HG02852 (cell line): ENCODE results near the gene GLRA2.

ENCODE experiments used
- ATAC-seq: cut with Tn5 transposase; IDR thresholded peaks from one replicate; pipeline ENCODE4 v1.9.1; 2021; ENCODE audit warnings: mild to moderate bottlenecking, moderate library complexity; ENCODE audit not compliant: unreplicated experiment

GLRA2 gene

DNA sequence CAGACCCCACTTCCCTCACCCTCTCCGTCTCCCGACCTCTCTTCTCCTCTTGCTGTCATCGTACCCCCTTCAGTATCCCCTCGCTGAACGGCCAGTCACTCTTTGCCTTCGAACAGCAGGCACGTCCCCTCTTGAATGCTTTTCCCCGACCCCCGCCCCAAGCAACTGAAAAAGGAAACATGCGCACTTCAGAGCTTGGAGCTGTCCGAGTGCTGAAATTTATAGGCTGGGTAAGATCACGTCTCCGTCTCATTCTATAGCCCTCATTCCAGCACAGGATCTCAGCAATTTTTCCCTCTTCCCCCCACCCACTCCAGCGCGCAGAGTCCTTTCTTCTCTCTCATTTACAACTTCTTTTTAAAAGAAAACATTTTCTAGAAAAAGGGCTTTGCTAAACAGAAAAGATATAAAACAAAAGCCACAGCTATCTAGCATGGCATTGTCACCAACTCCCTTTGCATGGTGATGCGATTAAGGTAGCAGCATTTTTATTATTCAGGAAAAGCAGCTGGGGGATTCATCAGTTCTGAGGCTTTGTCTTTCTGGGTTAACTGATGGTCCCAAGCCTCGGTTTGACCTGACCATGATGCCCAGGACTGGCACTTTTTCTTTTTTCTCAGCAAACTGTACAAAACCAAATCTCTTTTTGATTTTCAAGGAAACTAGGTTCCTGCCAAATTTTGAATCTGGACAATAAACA is at the start of gene GLRA2:
Gene GLRA2 (plus strand): TSS at position 247 of the 700 bp plus-strand sequence. CDS start 522 bp downstream, outside the sequence.
- no peak for ATAC-seq

DNA sequence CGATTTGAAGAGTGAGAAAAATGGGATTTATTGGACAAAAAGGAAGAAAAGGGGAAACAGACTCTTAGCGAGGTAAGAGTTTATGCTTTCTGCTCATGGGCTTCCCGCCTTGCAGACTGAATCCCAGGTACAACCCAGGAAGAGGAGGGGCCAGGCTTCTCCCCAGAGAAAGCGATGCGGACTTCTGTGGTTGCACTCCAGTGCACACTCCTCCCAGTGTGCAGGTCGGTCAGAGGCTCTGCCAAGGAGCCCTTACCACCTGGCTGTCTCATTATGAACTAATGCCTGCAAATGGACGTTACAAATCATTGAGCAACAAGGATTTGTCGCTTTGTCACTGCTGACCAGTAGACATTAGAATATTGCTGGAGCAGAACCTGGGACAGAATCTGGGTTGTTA is 39.9 kb upstream of the GLRA2 start:
- no peak for ATAC-seq

DNA sequence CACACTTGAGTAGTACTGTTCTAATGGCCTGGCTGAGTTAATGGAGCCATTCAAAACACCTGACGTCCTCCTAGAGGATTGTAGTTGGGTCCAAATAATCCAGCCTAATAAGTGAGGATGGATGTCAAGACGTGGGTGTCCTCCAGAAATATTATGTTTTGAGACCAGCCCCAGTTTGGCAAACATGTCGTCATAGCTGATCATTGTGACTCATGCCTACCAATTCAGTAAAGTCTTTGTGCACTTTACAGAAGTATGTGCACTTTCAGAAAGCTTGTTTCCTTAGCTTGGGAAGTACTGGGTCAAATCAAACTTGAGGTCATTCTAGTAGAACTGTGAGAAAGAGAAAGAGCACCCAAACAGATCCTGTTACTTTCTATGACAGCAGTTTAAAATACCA is 37.6 kb upstream of the GLRA2 start:
- no peak for ATAC-seq

DNA sequence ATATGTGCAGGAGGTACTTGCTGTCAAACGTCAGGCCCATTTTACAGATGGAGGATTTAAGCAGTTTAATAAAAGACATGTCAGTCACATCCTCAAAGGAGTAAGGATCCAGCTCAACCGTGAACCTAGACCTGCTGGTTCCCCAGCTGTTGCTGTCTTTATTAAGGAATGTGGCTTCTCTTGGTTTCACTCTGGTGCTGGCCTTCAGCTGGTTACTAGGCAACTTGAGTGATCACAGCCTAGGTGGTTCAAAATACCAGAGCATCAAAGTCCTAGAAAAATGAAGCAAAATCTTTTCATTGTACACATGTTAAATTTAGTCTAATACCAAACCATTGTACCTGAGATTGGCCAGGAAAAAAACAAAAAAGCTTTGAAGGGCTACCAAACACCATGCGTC is 32.7 kb upstream of the GLRA2 start:
- peak; percentile 54 for ATAC-seq

DNA sequence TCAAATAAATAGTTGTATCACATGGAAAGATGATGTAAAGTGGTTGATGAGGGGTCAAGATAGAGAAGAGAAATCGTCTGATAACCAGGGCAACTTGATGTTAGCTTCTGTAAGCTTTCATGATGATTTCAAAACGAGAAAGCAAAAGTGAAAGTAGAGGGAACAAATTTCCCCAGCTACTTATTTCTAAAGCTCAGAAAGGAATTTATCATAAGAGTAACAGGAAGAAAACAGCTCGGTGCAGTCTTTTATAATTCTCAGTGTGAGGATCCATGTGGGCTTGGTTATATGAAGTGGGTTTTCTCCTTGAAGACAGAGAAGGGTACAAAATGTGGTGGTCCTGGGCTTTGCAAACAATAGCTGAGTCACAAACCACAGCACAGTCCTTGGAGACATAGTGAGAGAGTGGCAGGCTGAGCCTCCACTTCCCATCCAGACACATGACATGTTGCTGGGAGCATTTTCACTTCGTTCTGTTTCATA is 32.1 kb upstream of the GLRA2 start:
- peak; percentile 79 for ATAC-seq

DNA sequence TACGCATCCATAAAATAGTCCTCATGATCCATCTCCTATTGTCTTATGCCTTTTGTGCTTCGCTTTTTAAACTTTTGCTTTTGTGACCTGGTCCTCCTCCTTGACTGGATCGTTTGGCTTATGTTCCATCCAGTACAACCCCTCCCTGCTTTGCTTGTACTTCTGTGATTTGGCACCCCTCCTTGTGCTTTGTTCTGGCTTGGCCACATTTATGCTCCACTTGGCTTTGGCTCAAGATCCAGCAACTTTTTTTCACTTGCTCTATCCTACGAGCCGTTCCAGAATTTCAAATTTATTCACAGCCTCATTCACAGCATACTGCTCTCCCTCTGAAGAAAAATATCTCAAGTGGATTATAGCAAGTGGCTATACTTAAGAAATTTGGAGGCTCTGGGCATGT is 28.0 kb upstream of the GLRA2 start:
- ATAC-seq, result no peak

DNA sequence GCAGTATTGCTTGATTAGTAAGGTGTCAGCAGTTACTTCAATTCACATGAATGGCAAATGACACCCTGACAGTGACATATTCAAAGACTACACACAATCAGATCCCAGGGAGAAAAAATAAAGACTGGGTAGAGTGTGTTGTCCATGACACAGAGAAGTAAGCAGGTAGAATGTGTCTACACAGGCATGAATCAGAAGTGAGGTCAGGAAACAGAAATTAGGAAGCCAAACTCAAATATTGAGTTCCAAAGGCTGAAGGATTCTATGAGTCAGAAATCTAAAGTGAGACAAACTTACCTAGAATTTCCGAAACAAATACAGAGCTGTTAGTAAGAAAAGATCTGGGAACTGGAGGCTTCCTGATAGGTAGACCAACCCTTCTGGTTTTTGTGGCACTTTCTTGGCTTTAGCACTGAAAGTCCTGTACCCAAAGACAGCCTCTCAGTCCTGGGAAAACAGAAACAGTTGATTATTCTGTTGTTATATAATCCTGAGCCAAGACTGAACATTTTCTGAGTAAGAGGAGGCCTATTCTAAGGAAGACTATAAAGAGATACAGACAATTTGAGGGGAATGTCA is 24.3 kb upstream of the GLRA2 start:
- no peak for ATAC-seq

DNA sequence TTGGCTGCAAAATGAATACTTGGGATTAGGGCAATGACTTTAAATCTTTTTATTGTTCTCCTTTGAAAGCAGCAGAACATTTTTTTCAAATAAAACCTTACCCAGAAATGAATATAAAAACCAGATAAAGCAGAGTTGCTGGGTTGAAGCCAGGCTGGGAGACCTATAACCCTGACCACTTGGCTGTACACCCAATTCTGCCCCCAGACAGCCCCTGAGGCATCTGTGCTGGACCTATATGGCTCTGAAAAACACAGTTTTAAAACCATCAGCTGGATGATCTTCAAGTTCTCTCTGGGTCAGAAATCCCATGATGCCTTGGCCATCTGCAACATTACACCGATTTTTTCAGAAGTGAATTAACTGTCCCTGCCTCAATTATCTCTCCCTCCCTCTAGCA is 23.7 kb upstream of the GLRA2 start:
- ATAC-seq, result no peak

DNA sequence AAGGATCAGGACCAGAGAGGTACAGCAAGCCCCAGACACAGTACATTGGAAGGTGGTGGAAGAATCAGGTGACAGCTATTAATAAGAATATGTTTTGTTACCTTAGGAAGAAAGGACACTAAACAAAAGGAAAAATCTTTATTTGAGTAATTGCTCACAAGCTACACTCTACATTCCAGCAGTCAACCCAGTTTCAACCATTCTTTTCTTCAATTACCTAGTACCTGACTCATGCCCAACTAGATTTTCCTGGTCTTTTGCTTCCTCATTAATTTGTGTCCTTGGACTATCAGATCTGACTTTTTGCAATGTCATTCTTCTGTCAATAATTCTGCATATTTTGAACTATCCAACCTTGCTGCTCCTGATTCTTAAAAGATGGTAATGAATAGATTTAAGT is 22.5 kb upstream of the GLRA2 start:
- ATAC-seq, result no peak

DNA sequence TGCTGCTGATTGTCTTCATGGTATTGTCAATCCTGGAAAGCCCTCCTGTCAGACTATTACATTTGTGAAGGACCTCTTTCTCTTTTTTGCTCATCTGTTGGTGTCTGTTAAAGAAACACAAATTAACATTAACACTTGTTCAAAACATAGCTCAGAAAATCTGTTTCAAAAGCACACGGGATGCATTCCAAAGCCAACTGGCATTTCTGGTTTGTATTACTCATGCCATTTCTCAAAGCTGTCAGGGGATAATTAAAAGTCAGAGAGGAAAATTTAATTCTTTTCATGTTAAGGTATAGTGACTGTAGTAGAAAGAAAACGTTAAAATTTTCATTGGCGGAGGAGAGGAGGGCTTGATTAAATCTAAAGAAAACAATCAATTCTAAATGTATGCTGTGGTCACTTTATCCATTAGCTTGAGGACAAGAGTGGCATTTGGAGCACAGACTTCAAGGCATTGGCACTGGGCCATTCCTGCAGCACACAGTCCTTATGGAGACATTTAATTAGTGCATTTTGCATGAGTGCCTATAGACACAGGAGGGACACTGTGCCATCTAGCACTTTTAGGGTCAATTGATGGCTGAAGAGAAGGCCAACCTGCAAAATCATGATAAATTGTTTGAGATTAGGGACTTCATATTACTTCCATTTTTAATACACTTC is 21.2 kb upstream of the GLRA2 start:
- ATAC-seq, result no peak

DNA sequence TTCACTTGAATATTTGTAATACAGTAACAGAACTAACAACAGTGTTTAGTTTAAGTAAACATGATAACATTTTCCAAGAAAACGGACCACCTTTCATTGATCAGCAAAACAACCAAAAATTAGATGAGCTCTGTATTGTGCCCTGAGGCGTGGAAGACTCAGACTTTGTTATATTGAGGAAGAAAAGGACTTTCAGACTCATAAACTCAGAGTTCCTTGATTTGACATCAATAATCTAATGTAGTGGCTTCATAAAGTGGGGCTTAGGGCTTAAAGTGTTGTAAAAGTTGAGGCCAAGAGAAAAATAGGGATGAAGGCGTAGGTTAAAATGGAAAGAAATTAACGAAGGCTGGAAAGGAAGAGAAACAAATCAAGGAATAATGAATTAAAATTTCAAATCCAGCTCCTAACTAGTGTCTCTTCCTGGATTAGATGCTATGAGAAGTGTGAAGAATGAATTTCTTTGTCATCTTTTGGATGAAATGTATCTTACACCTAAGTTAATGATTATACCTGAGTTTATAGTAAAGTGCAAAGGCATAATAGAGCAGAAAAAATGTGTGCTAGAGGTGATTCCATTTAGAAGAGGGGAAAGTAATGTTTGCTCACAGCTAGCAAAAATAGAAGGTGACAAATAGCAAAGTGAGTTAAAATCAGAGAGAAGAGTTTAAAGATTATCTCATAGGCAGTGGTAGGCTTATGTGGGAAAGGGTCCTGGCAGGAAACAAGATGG is 19.8 kb upstream of the GLRA2 start:
- no peak for ATAC-seq

DNA sequence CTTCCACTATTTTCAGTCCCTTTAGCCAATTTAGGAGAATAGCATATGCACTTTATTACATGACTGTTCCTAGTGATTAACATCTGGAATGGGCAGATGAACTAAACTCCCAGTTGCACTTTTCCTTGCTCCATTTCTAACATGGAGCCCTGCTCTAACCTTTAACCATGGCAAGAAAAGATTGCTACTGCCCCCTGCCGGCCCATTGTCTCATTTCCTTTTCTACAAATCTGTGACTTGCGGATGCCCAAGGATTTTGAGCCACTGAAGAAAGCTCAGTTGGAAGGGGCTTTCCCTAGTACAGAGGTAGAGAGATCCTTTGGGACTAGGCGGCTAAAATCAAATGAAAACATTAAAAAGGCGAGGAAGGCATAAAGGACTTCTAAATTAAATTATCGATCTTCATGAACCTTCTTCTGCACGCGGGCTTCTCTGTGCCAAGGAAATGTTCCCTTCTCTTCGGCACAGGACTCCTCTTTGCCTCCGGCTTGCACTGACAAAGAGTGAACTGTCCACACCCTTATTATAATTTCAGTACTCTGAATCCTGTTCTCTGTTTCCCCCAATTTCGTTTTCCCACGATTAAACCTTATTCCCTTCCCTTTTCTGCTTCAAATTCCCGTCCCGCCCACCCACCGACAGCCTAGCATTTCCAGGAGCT is 577 bp upstream of the GLRA2 start:
- peak; percentile 65 for ATAC-seq

DNA sequence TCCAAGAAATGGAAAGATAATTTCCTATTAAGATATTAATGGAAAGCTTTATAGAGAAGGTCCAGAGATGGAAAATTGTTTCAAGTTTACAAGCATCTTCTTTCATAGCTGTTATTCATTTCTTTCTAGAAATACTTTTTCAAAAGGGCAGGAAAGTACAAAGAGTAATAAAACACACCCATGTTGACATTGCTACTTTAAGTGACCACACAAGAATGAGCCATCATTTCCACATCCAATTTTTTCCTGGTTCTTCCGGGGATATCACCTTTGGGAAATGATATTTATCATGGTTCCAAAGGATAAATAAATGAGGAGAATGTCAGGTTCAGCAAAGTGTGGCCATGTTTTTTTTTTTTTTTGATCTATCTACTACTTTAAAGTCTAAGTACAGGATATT is 4.5 kb downstream of the GLRA2 start:
- ATAC-seq, result no peak

DNA sequence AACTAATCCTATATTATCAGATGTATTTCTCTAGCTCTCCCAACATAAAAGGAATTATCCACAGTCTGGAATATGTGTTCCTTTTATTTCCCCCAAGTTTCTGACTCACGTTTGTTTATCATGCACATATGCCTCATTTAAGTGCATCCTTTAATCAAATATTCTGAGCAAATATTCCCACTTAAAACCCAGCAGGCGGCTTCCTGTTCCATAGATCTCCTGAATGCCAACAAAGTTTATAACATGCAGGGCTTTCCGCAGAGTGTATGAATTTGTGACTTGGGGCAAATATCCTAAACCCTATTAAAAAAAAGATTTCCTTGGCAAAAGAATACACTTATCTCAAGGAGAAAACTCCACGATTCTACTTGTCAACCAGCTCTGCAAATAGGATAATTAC is 16.9 kb downstream of the GLRA2 start:
- no peak for ATAC-seq

DNA sequence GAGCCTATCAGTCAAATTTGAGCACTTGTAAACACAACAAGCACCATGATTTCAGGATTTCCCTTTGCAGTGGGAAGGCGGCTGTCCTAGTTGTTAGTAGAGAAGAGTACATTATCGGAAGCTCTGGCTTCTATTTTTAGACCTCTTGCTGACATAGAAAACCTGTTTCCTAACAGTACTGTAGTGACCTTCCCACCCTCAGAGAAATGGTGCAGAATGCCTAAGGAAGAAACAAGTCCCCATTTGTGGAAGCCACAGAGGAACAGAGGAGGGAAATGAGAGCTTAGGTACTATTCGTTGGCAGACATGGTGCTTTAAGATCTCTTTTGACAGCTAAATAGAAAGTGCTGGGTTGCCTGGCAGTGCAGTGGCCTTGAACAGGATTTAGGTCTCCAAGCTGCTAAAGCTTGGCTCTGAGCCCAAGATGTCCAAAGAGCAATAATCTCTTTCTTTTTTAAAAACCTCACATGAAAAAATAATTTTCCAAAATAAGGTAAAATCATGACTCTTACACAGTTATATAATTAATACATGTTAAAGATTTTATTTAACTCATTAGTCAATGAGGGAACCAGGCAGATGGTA is 24.9 kb downstream of the GLRA2 start:
- no peak for ATAC-seq

DNA sequence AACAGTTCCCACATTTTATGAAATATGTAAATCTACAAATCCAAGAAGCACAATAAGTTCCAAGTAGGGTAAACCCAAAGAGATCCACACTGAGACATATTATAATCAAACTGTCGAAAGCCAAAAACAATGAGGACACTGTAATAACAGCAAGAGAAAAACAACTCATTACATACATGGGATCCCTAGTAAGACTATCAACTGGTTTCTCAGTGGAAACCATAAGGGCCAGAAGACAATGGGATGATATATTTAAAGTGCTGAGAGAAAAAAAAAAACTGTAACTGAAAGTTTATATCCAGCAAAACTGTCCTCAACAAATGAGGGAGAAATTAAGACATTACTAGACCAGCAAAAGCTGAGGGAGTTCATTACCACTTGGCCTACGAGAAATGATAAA is 34.7 kb downstream of the GLRA2 start:
- ATAC-seq, result no peak

DNA sequence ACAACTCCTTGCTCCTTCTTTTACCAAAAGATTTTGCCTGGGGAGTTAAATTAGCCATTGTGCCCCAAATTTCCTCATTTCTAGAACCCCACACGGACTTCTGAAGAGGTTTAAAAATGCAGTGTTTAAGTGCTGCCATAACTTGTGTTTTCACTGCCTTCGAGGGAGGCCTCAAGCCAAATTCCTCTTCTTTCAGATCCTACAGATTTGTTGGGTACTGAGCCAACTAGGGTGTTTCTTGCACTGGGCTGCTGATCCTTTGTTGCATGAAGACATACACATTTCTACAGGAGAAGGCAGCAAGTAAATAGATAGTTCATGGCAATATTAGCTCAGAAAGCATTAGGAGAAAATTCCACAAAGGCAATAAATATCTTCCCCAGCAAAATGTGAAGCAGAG is 43.8 kb downstream of the GLRA2 start:
- ATAC-seq, result no peak

DNA sequence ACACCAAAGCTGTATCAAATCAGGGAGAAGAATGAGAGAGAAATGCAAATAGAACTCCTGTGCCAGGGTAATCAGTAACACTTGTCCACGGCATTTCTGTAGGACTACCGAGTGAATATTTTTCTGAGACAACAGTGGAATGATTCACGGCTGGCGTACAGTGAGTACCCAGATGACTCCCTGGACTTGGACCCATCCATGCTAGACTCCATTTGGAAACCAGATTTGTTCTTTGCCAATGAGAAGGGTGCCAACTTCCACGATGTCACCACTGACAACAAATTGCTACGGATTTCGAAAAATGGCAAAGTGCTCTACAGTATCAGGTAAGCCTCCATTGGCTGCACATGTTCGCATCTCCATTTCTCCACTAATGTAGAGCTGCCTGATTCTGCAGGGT is 51.7 kb downstream of the GLRA2 start:
- no peak for ATAC-seq

DNA sequence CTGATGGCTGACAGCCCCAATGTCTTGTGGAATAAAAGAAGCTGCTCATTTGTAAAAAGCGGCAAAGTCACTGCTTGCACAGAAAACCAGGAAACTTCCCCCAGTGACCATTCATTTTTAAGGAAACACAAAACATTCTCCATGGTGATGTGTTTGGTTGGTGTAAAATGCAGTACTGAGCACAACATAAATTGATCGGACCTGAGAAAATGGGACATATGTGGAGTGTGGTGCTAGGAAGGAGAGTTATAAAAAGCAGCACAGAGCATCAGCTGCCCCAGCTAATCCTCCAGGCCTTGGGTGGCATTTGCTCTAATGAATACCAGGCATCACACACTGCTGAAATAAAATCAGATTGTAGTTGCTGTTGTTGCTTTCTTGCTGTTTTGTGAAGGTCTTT is 55.2 kb downstream of the GLRA2 start:
- no peak for ATAC-seq

DNA sequence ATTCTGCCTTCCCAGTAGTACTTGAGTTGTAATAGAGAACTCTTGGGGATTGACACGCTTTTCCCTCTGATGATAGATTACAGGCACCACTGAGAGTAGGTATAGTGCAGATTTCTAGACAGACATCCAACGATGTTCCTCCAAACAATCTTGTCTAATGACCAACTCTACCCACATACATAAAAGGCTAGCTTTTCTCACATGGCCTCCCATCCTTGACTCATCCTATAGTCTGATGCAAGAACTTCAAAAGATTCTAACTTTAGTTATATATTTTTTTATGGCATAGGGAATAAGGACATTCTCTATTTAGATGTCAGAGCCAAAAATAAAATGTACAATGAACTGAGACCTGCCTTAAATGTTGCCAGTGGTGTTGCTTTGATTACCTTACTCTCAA is 60.9 kb downstream of the GLRA2 start:
- no peak for ATAC-seq
